ENCODE data around the gene SPARC. TPM values are rescaled to one million over a fixed set of nuclear protein-coding genes. Genes with fewer than 3 reads are reported as not detected.

SPARC gene
- total and polyA plus RNA-seq, 2 experiments from 2014 or later, result 4,089 to 16,729 TPM

DNA sequence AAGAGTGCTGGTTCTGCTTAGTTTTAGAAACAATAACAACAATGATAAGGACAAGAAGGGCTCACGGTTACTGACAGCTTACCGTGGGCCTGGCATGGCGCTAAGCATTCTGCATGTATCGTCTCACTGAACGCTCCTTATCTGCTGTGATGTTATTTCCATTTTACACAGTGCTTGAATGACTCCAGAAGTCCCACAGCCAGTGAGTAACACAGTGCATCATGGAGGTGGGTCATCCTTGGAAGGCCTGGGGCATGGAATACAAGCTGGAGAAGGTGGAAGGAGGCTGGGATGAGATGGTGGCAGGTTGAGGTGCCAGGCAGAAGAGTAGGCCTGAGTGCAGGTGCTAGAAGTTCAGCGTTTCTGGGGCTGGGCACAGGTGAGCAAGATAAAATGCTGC is 59.1 kb downstream of the SPARC start:
- Histone ChIP-seq H2AFZ (no peak overlapping the region), H3K79me2 (no peaks in the 10 kb centered on the region), H3K9me3 (ENCODE audit: low read depth) (no peaks in the 10 kb centered on the region), H3K27me3 (no peaks in the 10 kb centered on the region), H3K4me1 (ENCODE audit: insufficient read depth) (no peaks in the 10 kb centered on the region), H3K36me3 (replicated peaks; ENCODE audit: insufficient read depth, low read depth) (no peaks in the 10 kb centered on the region), H3K9me2 (replicated peaks; ENCODE audit: insufficient read depth) (no peaks in the 10 kb centered on the region), H3K4me3 (no peak overlapping the region), H4K20me1 (ENCODE audit: insufficient read depth, poor library complexity, severe bottlenecking) (no peaks in the 10 kb centered on the region), H3K4me2 (no peak overlapping the region), H3K27ac (no peak overlapping the region)
- WGBS (ENCODE audit: low lambda C conversion rate, missing lambda C conversion rate), result 52% methylated on average over 6 of the region's 6 CpGs
- no peak for DNase-seq (ENCODE audit: low spot score)
- no peak for TF ChIP-seq EZH2 (IDR thresholded peaks at IDR 0.05; ENCODE audit: borderline replicate concordance)

DNA sequence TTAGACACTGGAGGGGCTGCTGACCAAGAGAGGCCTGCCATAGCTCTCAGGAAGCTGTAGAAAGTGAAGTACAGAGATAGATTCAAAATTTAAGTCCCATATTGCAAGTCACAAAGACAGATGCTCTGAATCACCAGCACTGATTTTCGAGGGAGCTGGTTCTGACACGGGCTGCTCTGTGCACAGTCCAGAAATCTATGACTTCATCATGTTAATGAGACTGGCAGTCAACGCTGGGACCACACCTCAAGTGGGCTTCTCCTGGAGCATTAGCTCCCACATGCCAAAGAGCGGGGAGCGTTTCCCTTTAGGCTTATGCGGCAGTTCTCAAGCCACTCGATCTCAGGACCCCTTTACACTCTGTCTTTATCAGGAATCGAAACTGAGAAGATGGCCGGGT is 61.4 kb downstream of the SPARC start:
- 84% methylated on average over 9 of the region's 9 CpGs for WGBS (ENCODE audit: low lambda C conversion rate, missing lambda C conversion rate)
- Histone ChIP-seq H3K27me3 (peaks cover 11% of the 10 kb centered on the region), H3K4me1 (ENCODE audit: insufficient read depth) (no peaks in the 10 kb centered on the region), H3K4me3 (no peak overlapping the region), H2AFZ (no peak overlapping the region), H4K20me1 (ENCODE audit: insufficient read depth, poor library complexity, severe bottlenecking) (no peaks in the 10 kb centered on the region), H3K4me2 (no peak overlapping the region), H3K27ac (no peak overlapping the region), H3K9me3 (ENCODE audit: low read depth) (no peaks in the 10 kb centered on the region), H3K9me2 (replicated peaks; ENCODE audit: insufficient read depth) (no peaks in the 10 kb centered on the region), H3K79me2 (no peaks in the 10 kb centered on the region), H3K36me3 (replicated peaks; ENCODE audit: insufficient read depth, low read depth) (no peaks in the 10 kb centered on the region)
- no peak for DNase-seq (ENCODE audit: low spot score)
- TF ChIP-seq, protein P1, sequence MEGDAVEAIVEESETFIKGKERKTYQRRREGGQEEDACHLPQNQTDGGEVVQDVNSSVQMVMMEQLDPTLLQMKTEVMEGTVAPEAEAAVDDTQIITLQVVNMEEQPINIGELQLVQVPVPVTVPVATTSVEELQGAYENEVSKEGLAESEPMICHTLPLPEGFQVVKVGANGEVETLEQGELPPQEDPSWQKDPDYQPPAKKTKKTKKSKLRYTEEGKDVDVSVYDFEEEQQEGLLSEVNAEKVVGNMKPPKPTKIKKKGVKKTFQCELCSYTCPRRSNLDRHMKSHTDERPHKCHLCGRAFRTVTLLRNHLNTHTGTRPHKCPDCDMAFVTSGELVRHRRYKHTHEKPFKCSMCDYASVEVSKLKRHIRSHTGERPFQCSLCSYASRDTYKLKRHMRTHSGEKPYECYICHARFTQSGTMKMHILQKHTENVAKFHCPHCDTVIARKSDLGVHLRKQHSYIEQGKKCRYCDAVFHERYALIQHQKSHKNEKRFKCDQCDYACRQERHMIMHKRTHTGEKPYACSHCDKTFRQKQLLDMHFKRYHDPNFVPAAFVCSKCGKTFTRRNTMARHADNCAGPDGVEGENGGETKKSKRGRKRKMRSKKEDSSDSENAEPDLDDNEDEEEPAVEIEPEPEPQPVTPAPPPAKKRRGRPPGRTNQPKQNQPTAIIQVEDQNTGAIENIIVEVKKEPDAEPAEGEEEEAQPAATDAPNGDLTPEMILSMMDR (IDR thresholded peaks at IDR 0.05; ENCODE audit: poor library complexity), result no peak
- TF ChIP-seq EZH2 (IDR thresholded peaks at IDR 0.05; ENCODE audit: borderline replicate concordance), result no peak
- TF ChIP-seq EZH2phosphoT487 (IDR thresholded peaks at IDR 0.05; ENCODE audit: low read depth, severe bottlenecking, unreplicated experiment), result no peak

DNA sequence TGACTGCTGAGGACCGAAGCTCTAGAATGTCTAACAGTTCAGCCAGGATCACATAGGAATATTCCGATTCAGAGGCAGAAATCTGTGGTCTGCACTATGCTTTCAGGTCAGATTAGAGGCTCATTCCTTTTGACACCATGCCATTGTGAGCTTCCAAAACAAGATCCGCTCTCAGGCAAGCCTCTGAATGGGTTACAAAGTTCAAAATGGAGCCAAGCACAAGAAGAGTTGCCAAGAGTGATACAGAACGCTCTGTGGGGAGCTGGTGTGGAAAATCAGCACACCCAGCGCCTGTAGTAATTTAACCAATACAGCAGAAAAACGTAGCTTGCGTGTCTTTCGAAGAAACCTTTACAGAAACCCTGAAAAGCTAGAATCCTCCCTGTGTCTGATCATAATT is 62.2 kb downstream of the SPARC start:
- Histone ChIP-seq H3K4me1 (ENCODE audit: insufficient read depth) (no peaks in the 10 kb centered on the region), H4K20me1 (ENCODE audit: insufficient read depth, poor library complexity, severe bottlenecking) (no peaks in the 10 kb centered on the region), H3K27ac (no peak overlapping the region), H3K9me2 (replicated peaks; ENCODE audit: insufficient read depth) (no peaks in the 10 kb centered on the region), H3K4me3 (no peak overlapping the region), H3K79me2 (no peaks in the 10 kb centered on the region), H3K9me3 (ENCODE audit: low read depth) (no peaks in the 10 kb centered on the region), H3K36me3 (replicated peaks; ENCODE audit: insufficient read depth, low read depth) (no peaks in the 10 kb centered on the region), H3K27me3 (peaks cover 11% of the 10 kb centered on the region), H2AFZ (no peak overlapping the region), H3K4me2 (no peak overlapping the region)
- TF ChIP-seq EZH2 (IDR thresholded peaks at IDR 0.05; ENCODE audit: borderline replicate concordance) (no peak), EZH2phosphoT487 (IDR thresholded peaks at IDR 0.05; ENCODE audit: low read depth, severe bottlenecking, unreplicated experiment) (no peak)
- TF ChIP-seq, protein P1 (IDR thresholded peaks at IDR 0.05; ENCODE audit: poor library complexity), result no peak
- WGBS (ENCODE audit: low lambda C conversion rate, missing lambda C conversion rate), result 88% methylated on average over 8 of the region's 8 CpGs
- no peak for DNase-seq (ENCODE audit: low spot score)

DNA sequence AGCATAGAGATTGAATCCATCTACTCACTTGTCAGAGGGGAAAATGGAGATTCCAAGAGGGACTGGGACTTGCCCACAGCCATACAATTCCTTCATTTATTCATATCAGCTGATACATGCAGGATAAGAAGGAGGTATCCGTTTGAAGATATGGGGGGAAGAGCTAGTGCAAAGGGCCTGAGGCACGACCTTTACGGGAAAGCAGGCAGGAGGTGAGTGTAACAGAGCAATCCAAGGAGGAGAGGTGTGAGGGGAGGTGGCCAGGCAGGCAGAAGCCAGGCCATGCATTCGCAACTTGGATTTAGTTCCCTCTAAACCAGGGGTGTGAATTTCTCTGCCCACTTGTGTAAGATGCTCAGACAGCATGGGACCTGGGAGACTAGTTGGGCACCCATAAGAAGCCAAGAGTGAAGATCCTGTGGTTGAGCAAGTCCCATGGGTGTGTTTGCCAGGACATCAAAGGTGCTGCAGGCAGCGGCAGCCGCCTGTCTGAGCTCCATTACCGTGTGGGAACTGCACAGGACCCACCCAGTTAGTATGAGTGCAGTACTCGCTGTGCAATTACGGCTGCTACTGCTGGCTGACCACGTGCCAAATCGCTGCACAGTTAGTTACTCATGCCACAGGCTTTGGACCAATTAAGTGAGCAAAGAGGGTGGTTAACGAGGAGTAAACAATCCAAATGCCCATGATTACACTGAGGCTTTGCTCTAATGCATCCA is 64.2 kb downstream of the SPARC start:
- no peaks in the 10 kb centered on the region for H3K79me2 ChIP-seq
- H3K27ac ChIP-seq, result no peak overlapping the region
- no peak for DNase-seq (ENCODE audit: low spot score)
- H3K36me3 ChIP-seq (replicated peaks; ENCODE audit: insufficient read depth, low read depth), result no peaks in the 10 kb centered on the region
- no peak overlapping the region for H2AFZ ChIP-seq
- H3K9me2 ChIP-seq (replicated peaks; ENCODE audit: insufficient read depth), result no peaks in the 10 kb centered on the region
- no peak for TF ChIP-seq EZH2 (IDR thresholded peaks at IDR 0.05; ENCODE audit: borderline replicate concordance)
- no peak for TF ChIP-seq EZH2phosphoT487 (IDR thresholded peaks at IDR 0.05; ENCODE audit: low read depth, severe bottlenecking, unreplicated experiment)
- TF ChIP-seq, protein P1 (IDR thresholded peaks at IDR 0.05; ENCODE audit: poor library complexity), result no peak
- H3K4me1 ChIP-seq (ENCODE audit: insufficient read depth), result no peaks in the 10 kb centered on the region
- 80% methylated on average over 12 of the region's 12 CpGs for WGBS (ENCODE audit: low lambda C conversion rate, missing lambda C conversion rate)
- H4K20me1 ChIP-seq (ENCODE audit: insufficient read depth, poor library complexity, severe bottlenecking), result no peaks in the 10 kb centered on the region
- peaks cover 11% of the 10 kb centered on the region for H3K27me3 ChIP-seq
- H3K4me3 ChIP-seq, result no peak overlapping the region
- no peaks in the 10 kb centered on the region for H3K9me3 ChIP-seq (ENCODE audit: low read depth)
- H3K4me2 ChIP-seq, result no peak overlapping the region

All from hepatocyte (in vitro differentiated cells).